Choroid plexus epithelial cell (primary cell): Measurements from ENCODE around the gene CDKN1C.

Experiments used
- DNase-seq: peaks from one replicate; pipeline ENCODE4 v3.0.0-alpha.2; 2010; ENCODE audit warnings: low read depth
- H3K4me3 ChIP-seq: 2 replicates; pipeline ENCODE4 v1.5.1; 2011; ENCODE audit warnings: low read depth, mild to moderate bottlenecking, control low read depth, low read length, moderate library complexity
- CTCF ChIP-seq: conservative IDR thresholded peaks from 2 replicates; pipeline ENCODE4 v1.5.1; 2011; ENCODE audit warnings: low read depth, mild to moderate bottlenecking, control low read depth, inconsistent platforms, low read length, moderate library complexity

The CDKN1C gene

GRCh38 chr11:2885678-2886081, at the start of gene CDKN1C:
TSS of gene CDKN1C (minus strand) at chr11:2885775. CDS start at chr11:2885456, 319 bp downstream.
- peak; percentile 89 for DNase-seq
- H3K4me3 ChIP-seq: peak within 1 kb of the TSS; percentile 71
- no peak for TF ChIP-seq CTCF

- no peak for TF ChIP-seq CTCF
- no peak for DNase-seq
- no peak overlapping the region for H3K4me3 ChIP-seq
Measured at GRCh38 chr11:2934611-2935239, 49.1 kb upstream of the CDKN1C start.

- TF ChIP-seq CTCF: no peak
- H3K4me3 ChIP-seq: no peak overlapping the region
- no peak for DNase-seq
Measured at GRCh38 chr11:2934021-2934550, 48.5 kb upstream of the CDKN1C start.

GRCh38 chr11:2933375-2934020, 47.9 kb upstream of the CDKN1C start:
- H3K4me3 ChIP-seq: no peak overlapping the region
- TF ChIP-seq CTCF: no peak
- DNase-seq: peak; percentile 47

GRCh38 chr11:2932850-2933251, 47.3 kb upstream of the CDKN1C start:
- no peak for TF ChIP-seq CTCF
- peak; percentile 70 for DNase-seq
- H3K4me3 ChIP-seq: no peak overlapping the region

- no peak overlapping the region for H3K4me3 ChIP-seq
- TF ChIP-seq CTCF: no peak
- DNase-seq: no peak
Measured at GRCh38 chr11:2931771-2932738, 46.5 kb upstream of the CDKN1C start.
